Ovary (tissue), 3 donors: ENCODE results near the gene RASAL2.

Experiments
- CTCF ChIP-seq, 3 donors: fragments of 450-650 bp in 2 of 3; fragments of 200-600 bp in 1 of 3; IDR thresholded peaks; one replicate each; pipeline versions ENCODE4 v1.5.1 to v1.8.0; 2016 to 2022; ENCODE audit warnings: antibody characterized with exemption in 3 of 3, mild to moderate bottlenecking in 1 of 3
- EP300 ChIP-seq: sonication (generic); formaldehyde crosslinking; IDR thresholded peaks from one replicate; pipeline ENCODE4 v1.6.1; 2017; ENCODE audit warnings: antibody characterized with exemption
- POLR2A ChIP-seq: fragments of 450-650 bp; IDR thresholded peaks from one replicate; pipeline ENCODE4 v1.6.1; 2017; ENCODE audit warnings: antibody characterized with exemption, mild to moderate bottlenecking, moderate library complexity
- donor health status: DM: no; HTN: no; CAD: no.

- TF ChIP-seq CTCF (IDR thresholded peaks at IDR 0.05) (no peak), EP300 (no peak), POLR2A (no peak)
These were observed 56.7 kb downstream of the RASAL2 start for GRCh38 chr1:178150610-178151009.
